HG02763 (cell line): Measurements from ENCODE around the gene TUFT1.
"Not testable (repeated sequence)": the region's sequence is repeated elsewhere in the genome, so short reads cannot be mapped to it uniquely, and the experiment has no call there.

Source experiments
- ATAC-seq: cut with Tn5 transposase; IDR thresholded peaks from one replicate; pipeline ENCODE4 v1.9.1; 2021; ENCODE audit warnings: mild to moderate bottlenecking, moderate library complexity; ENCODE audit not compliant: unreplicated experiment

Gene TUFT1

GRCh38 chr1:151511636-151512215, 28.4 kb upstream of the TUFT1 start:
- ATAC-seq = no peak

GRCh38 chr1:151512326-151512725, 27.8 kb upstream of the TUFT1 start:
- ATAC-seq = no peak

GRCh38 chr1:151512801-151513625, 27.1 kb upstream of the TUFT1 start:
- ATAC-seq = no peak

- ATAC-seq = no peak
Observed at GRCh38 chr1:151513626-151514121, 26.4 kb upstream of the TUFT1 start.

- ATAC-seq = no peak
Observed at GRCh38 chr1:151514366-151514765, 25.7 kb upstream of the TUFT1 start.

- ATAC-seq = no peak
Observed at GRCh38 chr1:151515265-151515664, 24.8 kb upstream of the TUFT1 start.

GRCh38 chr1:151516031-151516511, 24.0 kb upstream of the TUFT1 start:
- no peak for ATAC-seq

GRCh38 chr1:151518431-151518830, 21.7 kb upstream of the TUFT1 start:
- ATAC-seq = no peak

- no peak for ATAC-seq
Observed at GRCh38 chr1:151518936-151519335, 21.2 kb upstream of the TUFT1 start.

GRCh38 chr1:151519667-151520066, 20.4 kb upstream of the TUFT1 start:
- no peak for ATAC-seq

GRCh38 chr1:151520359-151520758, 19.8 kb upstream of the TUFT1 start:
- no peak for ATAC-seq

- not testable (repeated sequence) for ATAC-seq
Observed at GRCh38 chr1:151522427-151522826, 17.7 kb upstream of the TUFT1 start.

GRCh38 chr1:151523326-151523725, 16.8 kb upstream of the TUFT1 start:
- ATAC-seq = no peak

- ATAC-seq = no peak
Observed at GRCh38 chr1:151524736-151525135, 15.4 kb upstream of the TUFT1 start.

- no peak for ATAC-seq
Observed at GRCh38 chr1:151526735-151527525, 13.2 kb upstream of the TUFT1 start.

GRCh38 chr1:151529211-151529702, 10.9 kb upstream of the TUFT1 start:
- ATAC-seq = no peak

- ATAC-seq = no peak
Observed at GRCh38 chr1:151529781-151530180, 10.3 kb upstream of the TUFT1 start.

- no peak for ATAC-seq
Observed at GRCh38 chr1:151530461-151530860, 9.6 kb upstream of the TUFT1 start.

- no peak for ATAC-seq
Observed at GRCh38 chr1:151533870-151534269, 6.2 kb upstream of the TUFT1 start.

GRCh38 chr1:151534662-151535278, 5.3 kb upstream of the TUFT1 start:
- ATAC-seq = no peak
